ENCODE results near the gene LMF1. TPM values are rescaled to one million over a fixed set of nuclear protein-coding genes. Genes with fewer than 3 reads are reported as not detected.

The LMF1 gene
- total RNA-seq, 1 experiment from 2014 or later, result 12.8 TPM

DNA sequence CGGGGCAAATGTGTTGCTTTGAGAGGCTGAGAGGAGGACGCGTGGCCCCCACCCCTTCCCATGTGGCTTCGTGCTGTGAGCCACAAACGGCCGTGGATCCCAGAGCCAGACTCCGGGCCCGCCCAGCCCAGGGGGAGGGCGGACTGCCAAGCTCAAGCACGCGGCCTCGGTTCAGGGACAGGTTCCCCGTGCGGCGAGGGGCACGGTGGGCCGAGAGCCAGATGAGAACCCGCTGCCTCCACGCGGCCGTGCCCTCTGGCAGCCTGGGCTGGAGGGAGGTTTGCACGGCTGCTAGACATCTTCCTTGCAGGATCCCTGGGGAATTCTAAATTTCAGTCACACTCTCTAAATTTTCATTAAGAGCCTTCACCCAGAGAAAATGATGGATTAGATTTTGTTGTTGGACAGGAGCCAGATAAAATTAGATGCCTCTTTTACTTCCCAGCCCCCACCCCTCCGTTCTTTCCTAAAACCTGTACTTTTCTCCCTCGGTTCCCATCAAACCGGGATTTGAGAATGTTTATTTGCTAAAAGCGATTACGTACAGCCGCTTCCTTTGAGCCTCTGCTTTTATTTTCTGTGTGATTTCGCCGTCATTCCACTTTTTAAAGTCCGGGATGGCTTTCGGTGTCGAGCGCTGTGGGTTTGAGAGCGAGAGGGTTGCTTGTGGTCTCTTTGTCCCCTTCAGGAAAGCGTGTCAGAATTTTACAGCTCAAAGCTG is 145.3 kb downstream of the LMF1 start:
- no peaks in the 10 kb centered on the region for H3K4me1 ChIP-seq (ENCODE audit: control insufficient read depth in 1 of 2, insufficient read depth in 2 of 2, low read length in 2 of 2)
- H3K9ac ChIP-seq (ENCODE audit: low read length), result no peak overlapping the region
- no peaks in the 10 kb centered on the region for H3K27me3 ChIP-seq (ENCODE audit: insufficient read depth, low read length)
- TF ChIP-seq ATF3 (IDR thresholded peaks at IDR 0.05), result no peak
- no peak for TF ChIP-seq EZH2 (IDR thresholded peaks at IDR 0.05)
- H3K9me3 ChIP-seq (ENCODE audit: control insufficient read depth in 1 of 2, insufficient read depth in 1 of 2, low read depth in 1 of 2, low read length in 2 of 2), result no peaks in the 10 kb centered on the region
- H4K20me1 ChIP-seq (ENCODE audit: insufficient read depth), result no peaks in the 10 kb centered on the region
- ATAC-seq, result no peak
- CTCF ChIA-PET, result no interaction called here
- no peaks in the 10 kb centered on the region for H3K36me3 ChIP-seq (ENCODE audit: control insufficient read depth in 1 of 2, insufficient read depth in 2 of 2, low read length in 2 of 2)
- intact Hi-C loops (cut with micrococcal nuclease), result no loop called here
- no peaks in the 10 kb centered on the region for H3K79me2 ChIP-seq (ENCODE audit: insufficient read depth, low read length)
- H3K4me2 ChIP-seq (ENCODE audit: low read length), result no peak overlapping the region
- no peaks in the 10 kb centered on the region for H3K9me2 ChIP-seq (ENCODE audit: insufficient read depth)
- no peak overlapping the region for H2AFZ ChIP-seq (ENCODE audit: low read depth, low read length, poor library complexity, severe bottlenecking)
- H3K4me3 ChIP-seq (replicated peaks in 1 of 2; ENCODE audit: low read depth in 1 of 2, low read length in 2 of 2), result no peak overlapping the region
- POLR2A ChIA-PET, result no interaction called here
- no peak for DNase-seq (ENCODE audit: low read depth, low spot score)
- no TSS peak for BruUV-seq (replicated peaks)
- no peak overlapping the region for H3K27ac ChIP-seq (ENCODE audit: low read depth, low read length)
- RAD21 ChIA-PET (ENCODE audit: low non-redundant PET in 1 of 2, low total read pairs in 2 of 2, uncharacterized antibody in 2 of 2, unreplicated experiment in 2 of 2), result no interaction called here

DNA sequence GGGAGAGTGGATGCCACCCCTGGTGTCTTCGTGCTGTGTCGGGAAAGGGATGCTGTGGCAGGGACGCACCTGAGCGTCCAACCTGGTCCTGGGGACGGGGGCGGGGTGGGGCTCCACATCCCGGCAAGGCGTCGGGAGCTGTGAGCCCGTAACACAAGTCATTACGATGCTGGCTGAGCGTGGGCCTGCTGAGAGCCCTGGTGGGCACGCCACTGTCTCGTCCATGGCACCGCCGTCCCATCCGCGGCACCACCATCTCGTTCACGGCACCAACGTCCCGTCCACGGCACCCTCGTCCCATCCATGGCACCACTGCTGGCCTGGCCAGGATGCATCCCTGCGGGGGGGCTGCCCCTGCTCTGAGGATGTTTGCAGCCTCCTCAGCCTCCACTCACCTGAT is 146.2 kb downstream of the LMF1 start:
- no TSS peak for BruUV-seq (replicated peaks)
- Histone ChIP-seq H3K9me2 (ENCODE audit: insufficient read depth) (no peaks in the 10 kb centered on the region), H3K4me3 (replicated peaks in 1 of 2; ENCODE audit: low read depth in 1 of 2, low read length in 2 of 2) (no peak overlapping the region), H4K20me1 (ENCODE audit: insufficient read depth) (no peaks in the 10 kb centered on the region), H3K27me3 (ENCODE audit: insufficient read depth, low read length) (no peaks in the 10 kb centered on the region), H3K4me2 (ENCODE audit: low read length) (no peak overlapping the region), H3K27ac (ENCODE audit: low read depth, low read length) (no peak overlapping the region), H3K4me1 (ENCODE audit: control insufficient read depth in 1 of 2, insufficient read depth in 2 of 2, low read length in 2 of 2) (no peaks in the 10 kb centered on the region), H2AFZ (ENCODE audit: low read depth, low read length, poor library complexity, severe bottlenecking) (no peak overlapping the region), H3K79me2 (ENCODE audit: insufficient read depth, low read length) (no peaks in the 10 kb centered on the region), H3K9me3 (ENCODE audit: control insufficient read depth in 1 of 2, insufficient read depth in 1 of 2, low read depth in 1 of 2, low read length in 2 of 2) (no peaks in the 10 kb centered on the region), H3K36me3 (ENCODE audit: control insufficient read depth in 1 of 2, insufficient read depth in 2 of 2, low read length in 2 of 2) (no peaks in the 10 kb centered on the region), H3K9ac (ENCODE audit: low read length) (no peak overlapping the region)
- ChIA-PET RAD21 (ENCODE audit: low non-redundant PET in 1 of 2, low total read pairs in 2 of 2, uncharacterized antibody in 2 of 2, unreplicated experiment in 2 of 2) (no interaction called here), POLR2A (no interaction called here), CTCF (no interaction called here)
- intact Hi-C loops (cut with micrococcal nuclease), result no loop called here
- DNase-seq (ENCODE audit: low read depth, low spot score) (no peak), ATAC-seq (no peak)
- no peak for TF ChIP-seq REST (IDR thresholded peaks at IDR 0.05; ENCODE audit: low read depth)
- TF ChIP-seq SP1 (IDR thresholded peaks at IDR 0.05; ENCODE audit: low read depth), result no peak
- no peak for TF ChIP-seq YY1 (IDR thresholded peaks at IDR 0.05; ENCODE audit: extremely low read depth, insufficient replicate concordance, low read depth, low read length)
- no peak for TF ChIP-seq ELF1 (IDR thresholded peaks at IDR 0.05; ENCODE audit: borderline replicate concordance, low read depth)
- no peak for TF ChIP-seq EGR1 (IDR thresholded peaks at IDR 0.05; ENCODE audit: low read depth)
- no peak for TF ChIP-seq JUND (IDR thresholded peaks at IDR 0.05)
- TF ChIP-seq FOSL1 (IDR thresholded peaks at IDR 0.05; ENCODE audit: low read depth), result no peak
- TF ChIP-seq POLR2A (IDR thresholded peaks at IDR 0.05; ENCODE audit: borderline replicate concordance, extremely low read depth, insufficient read depth, insufficient read length), result no peak
- no peak for TF ChIP-seq CTCF (IDR thresholded peaks at IDR 0.05 in 2 of 3, conservative IDR thresholded peaks at IDR 0.05 in 1 of 3; ENCODE audit: borderline replicate concordance in 1 of 3, insufficient read depth in 1 of 3, low read depth in 2 of 3, low read length in 2 of 3)
- TF ChIP-seq CEBPB (IDR thresholded peaks at IDR 0.05; ENCODE audit: low read depth), result no peak
- no peak for TF ChIP-seq ZBTB33 (IDR thresholded peaks at IDR 0.05; ENCODE audit: extremely low read depth, insufficient replicate concordance, low read length)

Measured in HCT116 (cell line).